Activated CD8-positive, alpha-beta memory T cell treated with anti-CD3 and anti-CD28 coated beads for 1 hour (primary cell): ENCODE measurements around the gene KRT8.
"Not testable (repeated sequence)": the region's sequence is repeated elsewhere in the genome, so short reads cannot be mapped to it uniquely, and the experiment has no call there.

ENCODE experiments used
- DNase-seq, 2 donors: peaks; one replicate each; pipeline ENCODE4 v3.0.0-alpha.2; 2020; ENCODE audit warnings: low read depth in 1 of 2; ENCODE audit errors: extremely low read depth in 1 of 2

The KRT8 gene

GRCh38 chr12:52904509-52905300 is at the start of gene KRT8:
Gene KRT8, minus strand, starts transcription at chr12:52905076. Its CDS starts 95 bp downstream, at chr12:52904981.
- DNase-seq, result not testable (repeated sequence)

DNA sequence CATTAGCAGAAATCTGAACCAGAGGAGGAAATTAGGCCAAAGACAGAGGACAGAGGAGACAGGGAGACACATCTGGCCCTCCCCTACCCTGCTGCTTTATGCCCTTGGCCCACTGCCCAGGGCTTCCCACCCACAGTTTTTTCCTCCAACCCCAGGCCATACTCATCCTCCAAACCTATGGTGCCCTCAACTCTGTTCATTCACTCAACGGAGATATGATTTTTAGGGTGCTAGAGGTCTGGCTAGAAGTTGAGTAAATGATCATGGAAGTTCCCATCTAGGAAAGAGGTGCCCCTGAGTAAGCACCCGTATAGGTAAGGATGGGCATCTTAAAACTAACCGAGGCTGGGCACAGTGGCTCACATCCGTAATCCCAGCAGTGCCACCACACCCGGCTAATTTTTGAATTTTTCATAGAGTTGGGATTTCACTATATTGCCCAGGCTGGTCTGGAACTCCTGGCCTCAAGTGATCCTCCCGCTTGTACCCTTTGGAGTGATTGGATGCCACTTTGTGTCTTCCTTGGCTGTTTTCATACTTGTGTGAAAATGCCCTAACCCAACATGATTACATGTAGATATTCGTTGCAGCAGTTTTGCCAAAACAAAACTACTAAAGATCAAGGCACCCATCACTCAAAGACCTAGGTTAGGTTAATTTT is 48.4 kb upstream of the KRT8 start:
- no peak for DNase-seq

- DNase-seq, result no peak
Measured at GRCh38 chr12:52952076-52952801, 47.4 kb upstream of the KRT8 start.

DNA sequence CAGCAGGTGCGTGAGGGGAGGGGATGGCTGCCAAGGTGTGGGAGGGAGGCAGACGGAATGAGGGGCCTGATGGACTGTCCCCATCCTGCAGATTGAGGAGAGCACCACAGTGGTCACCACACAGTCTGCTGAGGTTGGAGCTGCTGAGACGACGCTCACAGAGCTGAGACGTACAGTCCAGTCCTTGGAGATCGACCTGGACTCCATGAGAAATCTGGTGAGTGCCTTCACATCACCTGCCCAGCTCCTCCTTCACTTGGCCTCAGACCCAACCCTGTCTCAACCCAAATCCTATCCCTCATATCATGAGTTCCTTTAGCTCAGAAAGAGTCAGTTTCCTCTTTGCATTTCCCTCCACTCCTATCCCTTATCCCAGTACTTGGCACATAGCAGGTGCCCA is 46.8 kb upstream of the KRT8 start:
- DNase-seq, result no peak

DNA sequence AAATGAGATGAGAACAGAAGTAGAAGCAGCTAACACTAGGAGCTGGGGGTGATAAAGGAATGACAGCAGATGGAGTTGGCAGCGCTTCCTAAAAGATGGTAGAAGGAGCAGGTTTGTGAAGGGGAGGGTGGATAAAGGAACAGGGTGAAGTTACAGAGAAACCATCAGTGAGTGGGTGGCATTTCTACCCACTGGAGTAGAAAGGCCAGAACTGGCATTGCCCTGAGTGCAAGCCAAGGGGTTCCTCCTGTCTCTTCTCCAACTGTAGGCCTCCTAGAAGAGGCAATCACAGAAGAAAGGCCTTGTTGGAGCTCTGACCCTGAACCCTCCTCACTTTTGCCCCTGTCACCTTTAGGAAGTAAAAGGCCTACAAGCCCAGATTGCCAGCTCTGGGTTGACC is 46.2 kb upstream of the KRT8 start:
- no peak for DNase-seq

DNA sequence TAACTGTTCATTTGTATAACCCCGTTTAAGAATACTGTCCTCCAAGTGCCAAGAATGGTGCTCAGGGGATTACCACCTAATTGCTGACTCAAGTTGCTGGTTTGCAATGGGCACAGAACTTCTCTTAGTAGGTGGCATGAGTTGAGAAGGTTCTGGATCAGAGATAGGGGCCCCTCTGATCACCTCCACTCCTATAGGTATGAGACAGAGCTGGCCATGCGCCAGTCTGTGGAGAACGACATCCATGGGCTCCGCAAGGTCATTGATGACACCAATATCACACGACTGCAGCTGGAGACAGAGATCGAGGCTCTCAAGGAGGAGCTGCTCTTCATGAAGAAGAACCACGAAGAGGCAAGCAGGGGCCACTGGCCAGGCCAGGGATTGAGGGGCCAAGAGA is 45.7 kb upstream of the KRT8 start:
- no peak for DNase-seq

- no peak for DNase-seq
Measured at GRCh38 chr12:52949413-52950331, 44.8 kb upstream of the KRT8 start.

GRCh38 chr12:52947738-52948423 is 43.0 kb upstream of the KRT8 start:
- no peak for DNase-seq

- DNase-seq, result no peak
Measured at GRCh38 chr12:52946797-52947547, 42.1 kb upstream of the KRT8 start.

GRCh38 chr12:52946334-52946733 is 41.5 kb upstream of the KRT8 start:
- DNase-seq, result no peak

- DNase-seq, result no peak
Measured at GRCh38 chr12:52945389-52946232, 40.7 kb upstream of the KRT8 start.

DNA sequence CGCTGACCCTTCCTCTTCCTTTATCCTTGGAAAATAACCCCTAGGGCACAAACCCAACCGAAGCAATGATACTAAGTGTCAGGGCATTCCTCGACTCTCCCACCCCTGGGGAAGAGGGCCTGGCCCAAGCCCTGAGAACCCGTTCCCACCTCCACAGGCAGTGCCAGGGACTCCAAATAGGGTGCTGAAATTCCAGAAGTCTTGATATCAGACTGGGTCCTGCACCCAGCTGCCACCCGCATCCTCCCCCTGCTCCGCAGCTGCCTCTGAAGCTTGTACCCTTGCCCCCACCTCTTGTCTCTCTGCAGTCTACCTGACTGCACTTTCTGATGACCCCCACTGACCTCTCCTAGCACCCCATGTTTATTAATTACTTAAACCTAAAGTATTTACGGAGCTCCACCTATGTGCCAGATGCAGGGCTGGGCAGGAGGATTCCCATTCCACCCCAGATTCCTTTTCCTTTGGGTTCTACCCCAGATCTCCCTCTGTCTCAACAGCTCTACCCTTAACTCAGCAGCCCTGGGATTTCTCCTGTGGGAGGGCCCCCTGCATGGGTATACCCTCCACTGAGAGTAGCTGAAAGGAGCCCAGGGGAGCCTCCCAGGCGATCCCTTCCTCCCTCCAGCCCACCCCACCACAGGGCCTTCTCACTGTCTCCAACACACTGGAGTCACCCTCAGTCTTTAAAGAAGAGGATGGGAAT is 40.0 kb upstream of the KRT8 start:
- no peak for DNase-seq

DNA sequence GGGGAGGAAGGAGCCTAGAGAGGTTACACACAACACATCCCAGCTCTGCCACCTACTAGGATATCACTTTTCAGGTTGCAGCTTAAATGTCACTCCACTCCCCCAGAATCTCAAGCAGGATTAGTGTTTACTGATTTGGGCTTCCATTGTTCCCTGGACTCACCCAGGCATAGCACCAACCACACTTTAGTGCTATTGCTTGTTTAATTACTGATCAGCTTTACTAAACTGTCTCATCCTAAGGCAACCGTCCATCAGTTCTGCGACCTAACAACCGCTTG is 38.0 kb upstream of the KRT8 start:
- no peak for DNase-seq

GRCh38 chr12:52942066-52942900 is 37.4 kb upstream of the KRT8 start:
- DNase-seq, result no peak

- no peak for DNase-seq
Measured at GRCh38 chr12:52929538-52929937, 24.7 kb upstream of the KRT8 start.

DNA sequence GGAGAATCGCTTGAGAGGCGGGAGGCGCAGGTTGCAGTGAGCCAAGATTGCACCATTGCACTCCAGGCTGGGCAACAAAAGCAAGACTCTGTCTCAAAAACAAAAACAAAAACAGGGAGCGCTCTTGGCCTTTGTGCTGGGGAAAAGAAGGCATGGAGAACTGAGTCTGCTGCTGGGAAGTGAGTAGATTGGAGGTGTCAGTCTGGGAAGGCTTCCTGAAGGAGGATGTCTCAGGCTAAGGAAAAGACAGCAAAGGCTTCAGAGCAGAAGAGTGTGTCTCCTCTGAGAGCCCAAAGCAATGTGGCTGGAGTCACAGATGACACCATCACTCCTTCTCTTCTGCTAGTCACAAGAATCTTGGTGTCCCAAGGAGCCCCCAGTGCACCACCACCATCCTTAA is 23.1 kb upstream of the KRT8 start:
- DNase-seq, result no peak

GRCh38 chr12:52926596-52927234 is 21.8 kb upstream of the KRT8 start:
- DNase-seq, result no peak
